Natural killer cell (primary cell): ENCODE measurements around the gene LACTBL1. TPM values are rescaled to one million over a fixed set of nuclear protein-coding genes. Genes with fewer than 3 reads are reported as not detected.

Experiments used
- ATAC-seq, 3 donors: fragments of 150-1000 bp in 2 of 3; fragments of 200-7000 bp in 1 of 3; cut with Tn5 transposase; 1 replicate in 1 of 3; 2 replicates in 2 of 3; pipeline ENCODE4 v1.10.0; 2021; ENCODE audit warnings: mild to moderate bottlenecking in 2 of 3, moderate library complexity in 2 of 3
- DNase-seq, 2 donors: peaks; one replicate each; pipeline versions ENCODE4 v3.0.0 to v3.0.0-alpha.2; 2013 to 2021; ENCODE audit warnings: mixed read lengths in 1 of 2
- H3K27ac ChIP-seq: one replicate; pipeline ENCODE4 v1.5.1; 2013; ENCODE audit warnings: mild to moderate bottlenecking, low read length
- H3K27me3 ChIP-seq: one replicate; pipeline ENCODE4 v1.6.1; 2013; ENCODE audit warnings: low read length; ENCODE audit not compliant: control insufficient read depth, insufficient read depth
- H3K36me3 ChIP-seq: one replicate; pipeline ENCODE4 v1.6.1; 2013; ENCODE audit warnings: low read length; ENCODE audit not compliant: control insufficient read depth, insufficient read depth
- H3K4me1 ChIP-seq: one replicate; pipeline ENCODE4 v1.6.1; 2013; ENCODE audit warnings: low read length; ENCODE audit not compliant: control insufficient read depth, insufficient read depth
- H3K4me3 ChIP-seq: one replicate; pipeline ENCODE4 v1.5.1; 2013; ENCODE audit warnings: low read length
- H3K9me3 ChIP-seq: one replicate; pipeline ENCODE4 v1.6.1; 2013; ENCODE audit warnings: low read length; ENCODE audit not compliant: control insufficient read depth, insufficient read depth
- H3K27ac Mint-ChIP-seq, 2 donors: one replicate each; pipeline ENCODE4 v1.8.0; 2022; ENCODE audit warnings: mild to moderate bottlenecking in 2 of 2, mixed read lengths in 2 of 2, moderate library complexity in 1 of 2
- H3K27me3 Mint-ChIP-seq, 2 donors: one replicate each; pipeline ENCODE4 v1.8.0; 2022; ENCODE audit warnings: low read depth in 2 of 2, mixed read lengths in 2 of 2
- H3K36me3 Mint-ChIP-seq: one replicate; pipeline ENCODE4 v1.8.0; 2022; ENCODE audit warnings: mixed read lengths
- H3K4me1 Mint-ChIP-seq, 2 donors: one replicate each; pipeline ENCODE4 v1.8.0; 2022; ENCODE audit warnings: mixed read lengths in 2 of 2
- H3K4me3 Mint-ChIP-seq: one replicate; pipeline ENCODE4 v1.8.0; 2022; ENCODE audit warnings: mild to moderate bottlenecking, moderate library complexity, mixed read lengths
- H3K9me3 Mint-ChIP-seq, 2 donors: one replicate each; pipeline ENCODE4 v1.8.0; 2022; ENCODE audit warnings: mixed read lengths in 2 of 2
- CTCF ChIP-seq: fragments of 200-600 bp; IDR thresholded peaks from one replicate; pipeline ENCODE4 v1.8.0; 2022; ENCODE audit warnings: antibody characterized with exemption
- WGBS: methylation state at CpG from one replicate; pipeline ENCODE4 v1.1.7; 2013; ENCODE audit warnings: missing lambda C conversion rate; ENCODE audit not compliant: insufficient coverage; 5-methylcytosine and 5-hydroxymethylcytosine counted together
- intact Hi-C: fragments of 100-400 bp; cut with micrococcal nuclease; formaldehyde crosslinking; loops from one replicate; pipeline ENCODE4 v1.14.2; 2022
- total RNA-seq, 4 donors: library from RNA; stranded (reverse); fragments of 120-200 nt in 1 of 4; gene quantifications; one replicate each; pipeline versions ENCODE4 v1.2.3 to v1.2.4, GENCODE V29; 2013 to 2022

The LACTBL1 gene
- total RNA-seq, 3 donors from 2014 or later (not counting 1 experiment from before 2014, with no cell fraction given) = not detected

GRCh38 chr1:22966309-22966708 is 6.4 kb downstream of the LACTBL1 start:
- no peaks in the 10 kb centered on the region for H3K36me3 ChIP-seq
- Mint-ChIP-seq H3K36me3 (no peaks in the 10 kb centered on the region), H3K4me3 (no peak overlapping the region), H3K4me1 (no peaks in the 10 kb centered on the region), H3K27ac (no peak overlapping the region), H3K27me3 (peaks cover 29 to 38% of the 10 kb centered on the region in 2 donors), H3K9me3 (no peaks in the 10 kb centered on the region)
- intact Hi-C loops = loop anchor here (10.0 kb wide), 1 partner anchor 262 kb away; no protein-coding TSS in a partner anchor
- peaks cover 3% of the 10 kb centered on the region for H3K27me3 ChIP-seq
- 77% methylated on average over 5 of the region's 5 CpGs for WGBS
- no peaks in the 10 kb centered on the region for H3K9me3 ChIP-seq
- no peak overlapping the region for H3K4me3 ChIP-seq
- no peak for TF ChIP-seq CTCF
- ATAC-seq (no peak), DNase-seq (no peak)
- H3K27ac ChIP-seq = no peak overlapping the region
- no peaks in the 10 kb centered on the region for H3K4me1 ChIP-seq

- intact Hi-C loops = loop anchor here (10.0 kb wide), 1 partner anchor 258 kb away; no protein-coding TSS in a partner anchor
- no peaks in the 10 kb centered on the region for H3K9me3 ChIP-seq
- no peak overlapping the region for H3K4me3 ChIP-seq
- ATAC-seq (no peak), DNase-seq (no peak)
- H3K27ac ChIP-seq = no peak overlapping the region
- H3K27me3 ChIP-seq = no peaks in the 10 kb centered on the region
- H3K4me1 ChIP-seq = no peaks in the 10 kb centered on the region
- Mint-ChIP-seq H3K4me3 (no peak overlapping the region), H3K4me1 (no peaks in the 10 kb centered on the region), H3K9me3 (no peaks in the 10 kb centered on the region), H3K27me3 (peaks cover 10 to 12% of the 10 kb centered on the region in 2 donors), H3K36me3 (no peaks in the 10 kb centered on the region), H3K27ac (no peak overlapping the region)
- H3K36me3 ChIP-seq = no peaks in the 10 kb centered on the region
- 84% methylated on average over 10 of the region's 10 CpGs for WGBS
- no peak for TF ChIP-seq CTCF
Observed at GRCh38 chr1:22963044-22963677, 9.5 kb downstream of the LACTBL1 start.

- H3K4me1 ChIP-seq = no peaks in the 10 kb centered on the region
- no peak overlapping the region for H3K4me3 ChIP-seq
- no peak overlapping the region for H3K27ac Mint-ChIP-seq
- no peak for TF ChIP-seq CTCF
- no peak overlapping the region for H3K27ac ChIP-seq
- H3K4me1 Mint-ChIP-seq = no peaks in the 10 kb centered on the region
- 49% methylated on average over 3 of the region's 3 CpGs for WGBS
- no peaks in the 10 kb centered on the region for H3K9me3 Mint-ChIP-seq
- DNase-seq (no peak), ATAC-seq (no peak)
- intact Hi-C loops = loop anchor here (10.0 kb wide), 1 partner anchor 258 kb away; no protein-coding TSS in a partner anchor
- H3K27me3 Mint-ChIP-seq = peaks cover 7% of the 10 kb centered on the region in 2 donors
- no peak overlapping the region for H3K4me3 Mint-ChIP-seq
- H3K36me3 ChIP-seq = no peaks in the 10 kb centered on the region
- no peaks in the 10 kb centered on the region for H3K27me3 ChIP-seq
- no peaks in the 10 kb centered on the region for H3K9me3 ChIP-seq
- H3K36me3 Mint-ChIP-seq = no peaks in the 10 kb centered on the region
Observed at GRCh38 chr1:22962558-22962957, 10.1 kb downstream of the LACTBL1 start.
